Measurements from ENCODE around the gene PRELID2.

DNA sequence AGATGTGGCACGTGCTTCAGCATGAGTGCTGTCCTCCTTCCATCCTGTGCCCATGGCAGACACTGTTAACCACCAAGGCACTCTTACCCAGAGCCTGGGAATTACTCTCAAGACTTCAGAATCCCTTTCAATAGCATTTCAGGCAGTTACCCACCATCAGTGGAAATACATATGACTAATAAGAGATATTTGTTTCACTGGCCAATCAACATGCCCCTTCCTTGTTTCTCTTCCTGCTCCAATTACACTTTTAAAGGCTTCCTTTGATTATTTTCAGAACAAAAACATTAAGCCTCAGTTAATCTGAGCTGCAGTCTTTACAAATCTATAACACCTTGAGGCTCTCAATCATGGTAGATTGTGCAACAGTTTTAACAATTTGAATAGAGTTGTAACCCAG, 70.8 kb downstream of the PRELID2 start:
- TF ChIP-seq TAF1 (IDR thresholded peaks at IDR 0.05; ENCODE audit: borderline replicate concordance, insufficient read depth, low read length) (no peak), POLR2AphosphoS5 (IDR thresholded peaks at IDR 0.05; ENCODE audit: low read depth, low read length) (no peak), SIN3A (IDR thresholded peaks at IDR 0.05; ENCODE audit: borderline replicate concordance, insufficient read depth, low read length) (no peak), FOXP2 (optimal IDR thresholded peaks at IDR 0.05; ENCODE audit: borderline replicate concordance, extremely low read depth, extremely low read length, insufficient read depth) (no peak)
- TF ChIP-seq, protein P1, sequence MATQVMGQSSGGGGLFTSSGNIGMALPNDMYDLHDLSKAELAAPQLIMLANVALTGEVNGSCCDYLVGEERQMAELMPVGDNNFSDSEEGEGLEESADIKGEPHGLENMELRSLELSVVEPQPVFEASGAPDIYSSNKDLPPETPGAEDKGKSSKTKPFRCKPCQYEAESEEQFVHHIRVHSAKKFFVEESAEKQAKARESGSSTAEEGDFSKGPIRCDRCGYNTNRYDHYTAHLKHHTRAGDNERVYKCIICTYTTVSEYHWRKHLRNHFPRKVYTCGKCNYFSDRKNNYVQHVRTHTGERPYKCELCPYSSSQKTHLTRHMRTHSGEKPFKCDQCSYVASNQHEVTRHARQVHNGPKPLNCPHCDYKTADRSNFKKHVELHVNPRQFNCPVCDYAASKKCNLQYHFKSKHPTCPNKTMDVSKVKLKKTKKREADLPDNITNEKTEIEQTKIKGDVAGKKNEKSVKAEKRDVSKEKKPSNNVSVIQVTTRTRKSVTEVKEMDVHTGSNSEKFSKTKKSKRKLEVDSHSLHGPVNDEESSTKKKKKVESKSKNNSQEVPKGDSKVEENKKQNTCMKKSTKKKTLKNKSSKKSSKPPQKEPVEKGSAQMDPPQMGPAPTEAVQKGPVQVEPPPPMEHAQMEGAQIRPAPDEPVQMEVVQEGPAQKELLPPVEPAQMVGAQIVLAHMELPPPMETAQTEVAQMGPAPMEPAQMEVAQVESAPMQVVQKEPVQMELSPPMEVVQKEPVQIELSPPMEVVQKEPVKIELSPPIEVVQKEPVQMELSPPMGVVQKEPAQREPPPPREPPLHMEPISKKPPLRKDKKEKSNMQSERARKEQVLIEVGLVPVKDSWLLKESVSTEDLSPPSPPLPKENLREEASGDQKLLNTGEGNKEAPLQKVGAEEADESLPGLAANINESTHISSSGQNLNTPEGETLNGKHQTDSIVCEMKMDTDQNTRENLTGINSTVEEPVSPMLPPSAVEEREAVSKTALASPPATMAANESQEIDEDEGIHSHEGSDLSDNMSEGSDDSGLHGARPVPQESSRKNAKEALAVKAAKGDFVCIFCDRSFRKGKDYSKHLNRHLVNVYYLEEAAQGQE (IDR thresholded peaks at IDR 0.05; ENCODE audit: insufficient read depth in 1 of 2, low read depth in 2 of 2, low read length in 2 of 2), result no peak

Measured in PFSK-1 (cell line).